A549 treated with Hydrocortisone at 1 μM for 4 hours (cell line): Measurements from ENCODE around the gene CYB561D2. TPM values are rescaled to one million over a fixed set of nuclear protein-coding genes. Genes with fewer than 3 reads are reported as not detected.

Source experiments
- total RNA-seq: library from RNA; stranded (reverse); fragments of 200-300 nt; extraction: Qiagen RNA extraction; gene quantifications from 5 replicates; pipeline ENCODE4 v1.2.3, GENCODE V29; 2022

Gene CYB561D2, protein sequence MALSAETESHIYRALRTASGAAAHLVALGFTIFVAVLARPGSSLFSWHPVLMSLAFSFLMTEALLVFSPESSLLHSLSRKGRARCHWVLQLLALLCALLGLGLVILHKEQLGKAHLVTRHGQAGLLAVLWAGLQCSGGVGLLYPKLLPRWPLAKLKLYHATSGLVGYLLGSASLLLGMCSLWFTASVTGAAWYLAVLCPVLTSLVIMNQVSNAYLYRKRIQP
- total RNA-seq = 14.2 to 21.5 TPM (median 19.1 TPM) in 5 replicates

DNA sequence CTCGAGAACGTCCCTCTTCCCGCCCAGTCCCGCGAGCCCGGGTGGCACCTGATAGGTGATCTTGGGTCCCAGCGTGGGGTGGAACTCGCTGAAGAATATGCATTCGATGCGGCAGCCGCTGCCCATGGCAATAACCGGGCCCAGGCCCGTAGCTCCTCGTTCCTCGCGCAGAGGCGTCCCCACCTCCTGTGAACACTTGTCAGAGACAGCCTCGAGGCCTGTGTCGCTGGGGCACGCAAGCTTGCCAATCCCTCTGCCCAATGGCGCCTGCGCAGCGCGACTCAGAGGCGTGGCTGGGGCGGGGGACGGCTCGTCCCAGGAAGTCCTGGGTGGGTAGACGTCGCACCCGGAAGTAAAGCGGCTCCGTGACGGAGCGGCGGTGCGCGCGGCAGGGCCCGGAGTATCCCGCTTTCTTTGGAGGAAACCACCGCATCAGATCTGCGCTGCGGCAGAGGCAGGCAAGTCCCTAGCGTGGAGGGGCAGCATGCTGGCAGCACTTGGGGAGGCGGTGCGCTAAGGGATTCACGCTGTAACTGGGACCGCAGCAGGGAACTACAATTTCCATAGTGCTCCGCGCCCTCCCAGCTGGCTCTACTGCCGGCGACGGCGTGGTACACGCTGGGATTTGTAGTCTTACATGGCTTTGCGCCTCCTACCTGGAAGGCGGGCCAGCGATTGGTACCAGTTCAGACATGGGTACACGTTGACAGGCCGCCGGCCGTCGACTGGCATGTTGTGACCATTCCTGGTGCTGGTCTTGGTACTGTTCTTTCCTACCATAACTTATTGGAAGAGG, at the start of gene CYB561D2, which contains the start of gene NPRL2:
TSS of gene CYB561D2 (plus strand) at position 336 of the 796 bp plus-strand sequence. CDS start 572 bp downstream, outside the sequence.
TSS of gene NPRL2 (minus strand) at position 249 of the 796 bp plus-strand sequence. CDS start at position 126, 123 bp downstream.

GRCh38 chr3:50303013-50303815, 47.4 kb upstream of the CYB561D2 start, which contains the start of gene HYAL1:
Gene HYAL1 (minus strand): TSS chr3:50303574. CDS start chr3:50302956, 618 bp downstream.

GRCh38 chr3:50322386-50323091, 28.1 kb upstream of the CYB561D2 start, which contains the start of gene HYAL2:
Gene HYAL2 (minus strand): TSS chr3:50322745. CDS start chr3:50320489, 2,256 bp downstream.

DNA sequence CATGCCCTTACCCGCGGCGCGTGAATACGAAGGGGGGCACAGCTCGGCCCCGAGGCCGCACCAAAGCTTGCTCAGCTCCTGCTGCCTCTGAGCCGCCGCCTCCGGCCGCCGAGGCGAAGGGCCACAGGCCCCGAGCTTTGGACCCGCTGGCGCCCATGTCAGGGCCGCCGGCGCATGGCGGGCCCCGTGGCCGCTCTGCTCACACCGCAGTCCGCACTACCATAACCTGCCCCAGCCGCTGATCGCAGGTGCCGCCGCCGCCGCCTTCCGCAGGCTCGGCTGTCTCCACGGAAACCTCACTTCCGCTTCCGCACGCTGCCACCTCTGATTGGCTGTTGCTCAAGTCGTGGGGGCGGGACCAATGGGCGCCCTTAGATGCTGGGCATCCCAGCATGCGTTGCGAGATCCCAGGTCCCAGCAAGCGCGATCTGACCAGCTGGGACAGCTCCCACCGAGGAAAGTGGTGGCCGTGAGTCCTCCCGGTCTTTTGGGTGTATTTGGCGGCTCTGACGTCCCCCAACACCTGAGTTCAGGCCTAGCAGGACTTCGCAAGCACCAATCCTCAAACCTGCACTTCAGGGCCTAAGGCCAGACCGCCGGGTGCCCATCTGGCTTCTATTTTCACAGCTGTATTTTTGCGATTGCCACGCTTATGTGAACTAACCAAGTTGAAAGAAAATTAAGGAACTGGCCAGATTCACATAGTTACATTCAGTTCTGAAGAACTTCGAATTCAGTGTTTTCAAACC, 22.5 kb upstream of the CYB561D2 start, which contains the start of gene TUSC2:
TSS of gene TUSC2 (minus strand) at position 281 of the 749 bp plus-strand sequence. CDS start at position 157, 124 bp downstream.

DNA sequence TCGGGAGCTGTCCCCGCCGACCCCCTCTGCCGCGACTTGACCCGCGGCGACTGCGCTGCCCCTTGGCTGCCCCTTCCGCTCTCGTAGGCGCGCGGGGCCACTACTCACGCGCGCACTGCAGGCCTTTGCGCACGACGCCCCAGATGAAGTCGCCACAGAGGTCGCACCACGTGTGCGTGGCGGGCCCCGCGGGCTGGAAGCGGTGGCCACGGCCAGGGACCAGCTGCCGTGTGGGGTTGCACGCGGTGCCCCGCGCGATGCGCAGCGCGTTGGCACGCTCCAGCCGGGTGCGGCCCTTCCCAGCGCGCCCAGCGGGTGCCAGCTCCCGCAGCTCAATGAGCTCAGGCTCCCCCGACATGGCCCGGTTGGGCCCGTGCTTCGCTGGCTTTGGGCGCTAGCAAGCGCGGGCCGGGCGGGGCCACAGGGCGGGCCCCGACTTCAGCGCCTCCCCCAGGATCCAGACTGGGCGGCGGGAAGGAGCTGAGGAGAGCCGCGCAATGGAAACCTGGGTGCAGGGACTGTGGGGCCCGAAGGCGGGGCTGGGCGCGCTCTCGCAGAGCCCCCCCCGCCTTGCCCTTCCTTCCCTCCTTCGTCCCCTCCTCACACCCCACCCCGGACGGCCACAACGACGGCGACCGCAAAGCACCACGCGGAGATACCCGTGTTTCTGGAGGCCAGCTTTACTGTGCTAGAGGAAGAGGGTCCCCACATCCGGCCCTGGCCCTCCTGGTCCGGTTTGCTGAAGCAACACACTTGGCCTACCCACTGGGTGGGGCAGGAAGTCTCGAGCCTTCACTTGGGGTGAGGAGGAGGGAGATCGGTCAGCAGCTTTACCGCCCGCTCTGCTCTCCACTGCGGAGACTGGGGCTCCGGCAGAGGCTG, 10.0 kb upstream of the CYB561D2 start, which contains the start of gene RASSF1:
TSS of gene RASSF1 (minus strand) at position 389 of the 882 bp plus-strand sequence. CDS start at position 358, 31 bp downstream.

DNA sequence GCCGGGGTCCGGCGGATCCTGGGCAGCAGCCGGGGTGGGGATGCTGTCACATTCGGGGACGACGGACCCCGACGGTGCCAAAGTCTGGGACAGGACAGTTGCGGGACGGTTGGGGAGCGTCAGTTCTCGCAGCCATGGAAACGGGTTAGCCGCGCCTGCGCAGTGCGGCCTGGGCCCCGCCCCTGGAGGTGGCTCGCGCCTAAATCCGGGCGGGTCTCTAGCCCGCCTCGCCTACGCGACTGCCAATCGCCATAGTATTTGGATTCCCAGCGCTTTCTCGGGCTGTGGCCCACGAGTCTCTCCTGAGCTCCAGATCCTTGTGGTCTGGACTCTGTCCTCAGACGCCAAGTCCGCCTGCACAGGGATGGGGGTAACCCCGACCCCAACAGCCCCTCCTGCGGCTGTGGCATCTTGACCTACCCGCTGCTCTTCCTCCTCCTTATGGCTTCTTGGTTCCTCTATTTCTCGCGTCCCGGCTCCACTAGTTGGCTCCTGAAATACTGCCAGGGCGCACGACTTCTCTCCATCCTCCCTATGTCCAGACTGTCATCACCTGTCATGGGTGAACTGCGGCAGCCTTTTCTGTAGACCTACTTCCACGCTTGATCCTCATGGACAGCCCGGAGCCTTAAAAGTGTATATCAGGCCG, 5.0 kb upstream of the CYB561D2 start, which contains the start of gene ZMYND10:
TSS of gene ZMYND10 (minus strand) at position 147 of the 649 bp plus-strand sequence. CDS start 153 bp downstream, outside the sequence.

DNA sequence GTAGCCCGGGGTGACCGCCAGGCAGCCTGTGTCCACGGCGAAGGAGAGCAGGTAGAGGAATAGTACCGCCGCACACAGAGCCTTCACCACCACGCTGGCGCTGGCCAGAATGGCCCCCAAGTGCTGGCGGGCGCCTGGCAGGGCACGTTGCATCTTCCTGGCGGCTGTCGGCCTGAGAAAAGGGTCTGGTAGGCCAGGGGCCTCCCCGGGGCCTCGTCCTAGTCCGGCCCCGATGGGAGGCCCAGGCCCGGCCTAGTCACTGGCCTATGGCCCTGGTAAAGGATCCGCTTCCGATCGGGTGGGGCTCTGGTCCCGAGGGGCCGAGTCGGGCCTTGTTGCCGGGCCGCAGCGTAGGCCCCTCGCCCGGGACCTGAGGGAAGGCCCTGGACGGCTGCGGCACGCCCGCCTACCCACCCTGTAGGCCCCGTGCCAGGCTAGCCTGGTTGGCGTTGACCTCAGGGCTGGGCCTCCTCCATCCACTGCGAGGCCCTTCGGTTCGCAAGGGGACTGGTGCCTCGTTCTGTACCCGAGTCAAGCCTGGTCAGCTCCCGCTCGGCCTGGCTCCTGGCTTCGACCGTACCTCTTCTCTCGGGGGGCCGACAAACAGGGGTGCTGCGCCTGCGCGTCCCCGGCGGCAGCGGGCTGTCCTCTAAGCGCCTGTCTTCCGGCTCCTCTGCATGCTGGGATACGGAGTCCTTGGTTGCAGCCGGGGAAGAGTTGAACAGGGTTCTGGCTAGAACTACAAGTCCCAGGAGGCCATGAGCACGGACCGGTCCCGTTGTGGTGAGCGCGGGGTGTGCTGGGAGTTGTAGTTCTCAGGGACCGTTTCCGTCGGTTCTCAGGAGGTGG, 8.5 kb downstream of the CYB561D2 start, which contains the start of gene TMEM115:
TSS of gene TMEM115 (minus strand) at position 611 of the 849 bp plus-strand sequence. CDS start at position 153, 458 bp downstream.

Other genes starting within 250 kb of the CYB561D2 start
- gene SEMA3F, start 195.5 kb upstream of the CYB561D2 start, total RNA-seq = 12.7 to 20.4 TPM (median 16.9 TPM) in 5 replicates
- gene GNAT1, start 159.3 kb upstream of the CYB561D2 start, total RNA-seq = 0.21 TPM in 1 of 5 replicates, not detected in the others
- gene SLC38A3, start 145.6 kb upstream of the CYB561D2 start, total RNA-seq = 0.10 to 0.12 TPM (median 0.12 TPM) in 3 of 5 replicates, not detected in the others
- gene GNAI2, start 114.7 kb upstream of the CYB561D2 start, total RNA-seq = 40.7 to 48.2 TPM (median 44.0 TPM) in 5 replicates
- 6.0 to 9.4 TPM (median 6.2 TPM) in 5 replicates for gene SEMA3B, start 81.7 kb upstream of the CYB561D2 start, total RNA-seq
- gene LSMEM2, start 71.8 kb upstream of the CYB561D2 start, total RNA-seq = 0.07 to 0.10 TPM in 2 of 5 replicates, not detected in the others
- gene IFRD2, start 58.4 kb upstream of the CYB561D2 start, total RNA-seq = 74.0 to 96.1 TPM (median 89.5 TPM) in 5 replicates
- 7.6 to 9.9 TPM (median 8.9 TPM) in 5 replicates for gene HYAL3, start 51.5 kb upstream of the CYB561D2 start, total RNA-seq
- gene NAA80, start 51.5 kb upstream of the CYB561D2 start, total RNA-seq = 4.4 to 7.6 TPM (median 6.9 TPM) in 5 replicates
- 0.30 to 0.69 TPM (median 0.47 TPM) in 5 replicates for gene HYAL1, start 47.3 kb upstream of the CYB561D2 start, total RNA-seq
- gene HYAL2, start 28.1 kb upstream of the CYB561D2 start, total RNA-seq = 25.0 to 32.7 TPM (median 30.7 TPM) in 5 replicates
- gene TUSC2, start 22.6 kb upstream of the CYB561D2 start, total RNA-seq = 23.4 to 39.4 TPM (median 37.3 TPM) in 5 replicates
- gene RASSF1, start 10.0 kb upstream of the CYB561D2 start, total RNA-seq = 16.8 to 20.2 TPM (median 19.1 TPM) in 5 replicates
- gene ZMYND10, start 5.1 kb upstream of the CYB561D2 start, total RNA-seq = 0.79 to 1.7 TPM (median 1.1 TPM) in 5 replicates
- gene NPRL2, start 87 bp upstream of the CYB561D2 start, total RNA-seq = 12.2 to 13.4 TPM (median 13.4 TPM) in 5 replicates
- 42.7 to 49.1 TPM (median 47.0 TPM) in 5 replicates for gene TMEM115, start 8.7 kb downstream of the CYB561D2 start, total RNA-seq
- gene CACNA2D2, start 152.8 kb downstream of the CYB561D2 start, total RNA-seq = 0.48 to 0.61 TPM (median 0.59 TPM) in 5 replicates
- gene C3orf18, start 216.9 kb downstream of the CYB561D2 start, total RNA-seq = 2.0 to 2.6 TPM (median 2.3 TPM) in 5 replicates
- 4.9 to 7.0 TPM (median 6.2 TPM) in 5 replicates for gene HEMK1, start 218.7 kb downstream of the CYB561D2 start, total RNA-seq